HG03159 (cell line): Measurements from ENCODE around the gene KARS1.
A peak's percentile ranks its signal among the peaks of the same experiment; 100 is the strongest.
"Not testable (repeated sequence)": the region's sequence is repeated elsewhere in the genome, so short reads cannot be mapped to it uniquely, and the experiment has no call there.

Experiments used
- ATAC-seq: cut with Tn5 transposase; IDR thresholded peaks from one replicate; pipeline ENCODE4 v1.9.1; 2021; ENCODE audit warnings: mild to moderate bottlenecking, moderate library complexity; ENCODE audit not compliant: unreplicated experiment

KARS1 gene

DNA sequence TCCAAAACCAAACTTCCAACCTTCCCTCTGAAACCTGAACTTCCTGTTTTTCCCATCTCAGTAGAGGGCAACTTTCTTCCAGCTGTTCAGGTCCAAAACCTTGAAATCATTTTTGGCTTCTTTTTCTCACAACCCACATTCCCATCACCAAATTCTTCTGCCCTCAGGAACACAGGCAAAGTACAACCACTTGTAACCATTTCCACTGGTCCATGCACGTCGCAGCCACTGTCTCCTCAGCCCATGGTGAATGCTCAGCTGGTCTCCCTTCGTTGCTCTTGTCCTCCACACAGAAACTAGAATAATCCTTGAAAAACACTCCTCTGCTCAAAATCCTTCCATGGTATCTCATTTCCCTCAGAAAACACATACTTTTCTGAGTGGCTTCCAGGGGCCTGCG lies 20.7 kb downstream of the KARS1 start:
- no peak for ATAC-seq

DNA sequence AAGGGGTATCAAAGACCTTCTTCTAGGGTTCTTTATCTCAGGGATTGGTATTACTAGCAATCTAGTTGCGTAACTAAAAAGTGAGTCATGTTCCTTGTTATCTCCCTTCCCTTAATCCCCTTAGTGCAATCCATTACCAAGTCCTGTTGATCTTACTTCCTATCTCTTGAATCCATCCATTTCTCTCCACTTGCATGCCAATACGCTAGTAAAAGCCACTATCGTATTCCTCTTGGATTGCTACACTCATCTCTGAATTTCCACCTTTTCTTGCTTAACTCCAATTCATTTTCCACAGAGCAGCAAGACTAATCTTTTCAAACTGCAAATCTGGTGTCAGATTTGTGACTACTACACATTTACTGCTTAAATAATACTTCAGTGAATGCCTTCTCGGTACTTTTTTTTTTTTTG lies 22.5 kb downstream of the KARS1 start:
- no peak for ATAC-seq

DNA sequence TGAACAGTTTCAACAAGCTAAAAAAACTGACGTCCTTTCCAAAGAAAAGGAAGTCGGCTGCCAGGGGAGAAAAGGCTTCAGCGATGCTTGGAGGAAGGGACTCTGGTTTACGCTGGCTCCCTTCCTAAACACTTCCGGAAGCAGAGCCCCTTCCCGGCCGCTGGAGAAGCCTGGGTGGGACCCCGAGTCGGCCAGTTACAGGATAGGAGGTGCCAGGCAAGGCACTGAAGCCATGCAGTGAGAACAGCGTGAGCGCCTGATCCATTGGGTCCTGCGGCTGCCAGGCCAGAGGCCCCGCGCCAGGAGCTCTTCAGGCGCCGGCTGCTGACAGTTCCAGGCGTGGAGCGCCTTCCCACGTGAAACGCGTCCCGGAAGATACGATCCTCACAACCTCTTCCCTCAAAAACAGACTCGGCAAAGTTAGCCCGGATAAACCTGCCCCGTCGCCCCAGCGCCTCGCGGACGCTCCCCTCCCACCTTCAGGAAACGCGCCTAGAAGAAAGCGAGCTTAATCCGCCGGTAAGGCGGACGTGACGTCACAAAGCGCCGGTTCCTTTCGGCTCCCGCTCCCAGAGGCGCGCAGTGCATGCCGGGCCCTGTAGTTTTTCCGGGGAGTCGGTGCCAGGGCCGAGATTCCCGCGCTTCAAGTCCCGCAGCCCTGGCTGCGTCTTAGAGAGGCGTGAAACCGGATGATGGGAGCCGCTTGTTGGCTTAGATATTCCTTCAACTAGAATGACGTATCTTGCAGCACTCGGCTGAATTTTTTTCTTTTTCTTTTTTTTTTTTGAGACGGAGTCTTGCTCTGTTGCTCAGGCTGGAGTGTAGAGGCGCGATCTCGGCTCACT lies 24.5 kb downstream of the KARS1 start, which contains the start of gene ADAT1:
TSS of gene ADAT1 (minus strand) at position 521 of the 845 bp plus-strand sequence. CDS start 2,482 bp downstream, outside the sequence.
- peak; percentile 95 for ATAC-seq

GRCh38 chr16:75621170-75621477 lies 26.3 kb downstream of the KARS1 start:
- no peak for ATAC-seq

DNA sequence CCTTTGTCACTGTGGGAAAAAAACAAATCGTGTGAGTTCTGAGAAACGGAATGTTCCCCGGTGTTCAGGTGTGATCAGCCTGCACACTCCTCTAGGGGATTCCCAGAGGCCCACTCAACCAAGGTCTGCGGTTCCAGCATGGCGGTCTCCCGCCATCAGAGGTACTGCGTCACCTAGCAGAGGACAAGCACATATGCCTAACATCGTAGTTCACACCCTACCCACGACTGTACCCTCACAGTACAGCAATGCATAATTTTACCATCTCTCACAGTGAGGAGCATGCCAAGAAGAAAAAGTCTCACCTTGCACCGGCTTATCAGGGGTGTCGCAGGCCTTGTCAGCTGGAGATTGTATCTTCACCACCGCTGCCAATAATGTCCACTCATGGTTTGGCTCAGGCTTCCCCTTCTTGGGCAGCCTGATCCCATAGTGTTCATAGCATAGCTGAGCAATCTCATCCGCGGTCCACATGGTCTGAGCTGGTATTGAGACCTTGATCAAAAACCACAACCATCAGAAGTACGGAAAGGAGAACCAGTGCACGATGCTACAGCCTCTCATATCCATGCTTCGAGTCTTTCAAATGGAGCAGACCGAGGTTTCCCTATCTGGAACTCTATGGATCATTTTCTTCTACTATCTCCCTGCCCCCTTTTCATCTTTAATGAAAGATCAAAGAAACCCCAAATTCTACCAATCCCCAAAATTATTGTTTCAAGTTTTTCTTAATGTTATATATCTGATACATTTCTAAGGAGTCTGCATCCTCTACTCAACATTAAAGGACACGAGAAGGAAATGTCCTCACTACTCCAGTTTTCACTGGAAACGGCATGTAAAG lies 26.9 kb downstream of the KARS1 start:
- no peak for ATAC-seq

GRCh38 chr16:75618780-75619179 lies 28.7 kb downstream of the KARS1 start:
- ATAC-seq, result no peak

GRCh38 chr16:75617121-75617520 lies 30.3 kb downstream of the KARS1 start:
- ATAC-seq, result no peak

DNA sequence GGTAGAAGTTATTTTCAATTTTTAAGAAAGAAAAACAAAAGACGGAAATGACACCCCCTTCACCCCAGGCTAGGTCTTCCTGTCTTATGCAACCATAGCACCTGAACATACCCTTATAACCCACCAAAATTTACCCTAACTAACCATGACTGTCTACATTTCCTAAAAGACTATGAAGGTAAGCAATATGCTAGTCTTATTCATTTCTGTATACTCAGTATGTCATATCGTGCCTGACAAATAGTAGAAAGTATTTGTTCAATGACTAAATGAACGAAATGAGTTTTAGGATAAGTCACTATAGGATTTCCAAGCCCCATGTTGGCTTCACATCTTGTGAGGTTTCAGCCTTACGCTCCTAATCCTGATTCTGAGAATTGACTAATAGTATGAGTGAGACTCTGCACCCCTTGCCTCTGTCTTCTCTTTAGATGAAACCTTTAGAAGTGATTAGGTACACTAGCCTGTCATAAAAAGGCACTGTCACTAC lies 30.9 kb downstream of the KARS1 start:
- ATAC-seq, result no peak

DNA sequence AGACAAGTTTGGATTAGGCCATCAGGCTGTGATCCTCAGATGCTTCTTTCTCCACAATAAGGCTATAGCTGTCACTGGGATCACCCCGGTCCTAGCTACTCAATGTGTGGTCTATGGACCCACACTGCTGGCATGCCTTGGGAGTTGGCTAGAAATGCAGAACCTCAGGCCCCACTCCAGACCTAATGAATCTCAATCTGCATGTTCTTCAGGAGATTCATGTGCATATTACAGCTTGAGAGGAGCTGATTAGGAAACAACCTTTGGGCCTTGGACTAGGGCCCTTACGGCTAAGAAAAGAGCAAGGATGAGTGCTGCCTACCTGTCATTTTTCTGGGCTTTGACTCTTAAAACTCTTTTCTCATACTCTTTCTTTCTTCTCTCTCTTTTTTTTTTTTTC lies 31.8 kb downstream of the KARS1 start:
- ATAC-seq, result no peak

GRCh38 chr16:75614066-75614897 lies 33.2 kb downstream of the KARS1 start:
- no peak for ATAC-seq

DNA sequence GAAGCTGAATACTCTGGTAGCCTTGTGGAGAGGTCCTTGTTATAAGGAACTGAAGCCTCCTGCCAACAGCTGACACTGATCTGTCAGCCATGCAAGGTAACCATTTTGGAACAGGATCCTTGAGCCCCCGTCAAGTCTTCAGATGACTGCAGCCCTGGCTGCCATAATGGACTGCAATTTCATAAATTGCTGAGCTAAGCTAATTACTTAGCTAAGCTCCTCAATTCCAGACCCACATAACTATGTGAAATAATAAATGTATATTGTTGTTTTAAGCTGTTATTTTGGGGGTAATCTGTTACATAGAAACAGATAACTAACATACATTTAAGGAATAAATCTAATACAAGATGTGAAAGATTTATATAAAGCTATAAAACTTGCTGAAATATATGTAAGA lies 41.0 kb downstream of the KARS1 start:
- no peak for ATAC-seq

DNA sequence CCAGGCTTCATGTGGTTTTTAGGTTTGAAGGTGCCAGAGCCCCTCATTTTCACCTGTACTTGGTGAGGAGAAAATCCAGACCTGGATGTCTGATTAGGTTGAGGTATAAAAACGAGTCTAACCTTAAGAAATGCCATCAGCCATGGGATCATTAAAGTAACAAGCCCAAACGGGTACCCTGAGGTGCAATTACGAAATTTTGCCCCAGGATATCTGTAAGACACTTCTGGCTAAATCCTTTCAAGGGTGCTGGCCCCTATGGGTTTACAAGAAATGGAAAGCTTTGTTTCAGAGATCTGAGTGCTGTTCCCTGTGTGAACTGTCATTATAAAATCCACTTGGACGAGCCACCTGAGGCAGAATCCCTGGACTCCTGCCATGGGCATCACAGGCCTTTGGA lies 44.2 kb downstream of the KARS1 start:
- ATAC-seq, result no peak

DNA sequence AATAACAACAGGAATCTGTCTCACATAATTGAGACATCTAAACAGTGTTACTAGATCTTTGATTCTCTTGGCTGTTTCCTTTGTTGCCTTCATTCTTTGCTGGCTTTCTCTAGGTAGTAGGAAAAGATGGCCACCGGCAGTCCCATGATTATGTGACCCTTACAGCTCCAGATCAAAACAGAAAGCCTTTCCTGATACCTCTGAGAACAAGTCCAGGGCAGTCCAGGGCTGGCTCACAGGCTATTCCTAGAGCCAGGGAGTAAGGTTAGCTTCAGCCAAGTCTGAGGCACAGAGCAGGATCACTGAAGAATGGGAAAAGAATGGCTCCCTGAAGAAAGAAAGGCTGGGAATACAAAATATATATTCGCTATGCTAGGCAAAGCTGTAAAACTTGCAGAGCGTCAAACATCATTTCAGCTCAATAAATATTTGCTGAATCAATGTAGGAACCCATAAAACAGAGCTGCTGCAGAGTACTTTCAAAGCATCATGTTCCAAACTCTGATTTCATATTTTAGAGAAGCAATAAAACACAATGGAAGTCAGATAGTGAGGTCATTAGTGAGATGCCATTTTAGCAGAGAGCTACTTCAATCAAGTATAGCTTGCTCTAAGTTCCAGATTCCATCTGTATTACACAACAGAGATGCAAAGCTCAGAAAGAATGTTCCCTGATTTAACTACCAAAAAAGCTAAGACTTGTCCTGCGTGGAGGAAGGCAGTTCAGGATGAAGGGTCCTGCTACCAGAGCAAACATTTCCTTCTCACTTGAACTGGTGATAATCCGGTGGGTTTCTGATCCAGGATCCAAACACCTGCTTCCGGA lies 47.8 kb downstream of the KARS1 start:
- no peak for ATAC-seq

DNA sequence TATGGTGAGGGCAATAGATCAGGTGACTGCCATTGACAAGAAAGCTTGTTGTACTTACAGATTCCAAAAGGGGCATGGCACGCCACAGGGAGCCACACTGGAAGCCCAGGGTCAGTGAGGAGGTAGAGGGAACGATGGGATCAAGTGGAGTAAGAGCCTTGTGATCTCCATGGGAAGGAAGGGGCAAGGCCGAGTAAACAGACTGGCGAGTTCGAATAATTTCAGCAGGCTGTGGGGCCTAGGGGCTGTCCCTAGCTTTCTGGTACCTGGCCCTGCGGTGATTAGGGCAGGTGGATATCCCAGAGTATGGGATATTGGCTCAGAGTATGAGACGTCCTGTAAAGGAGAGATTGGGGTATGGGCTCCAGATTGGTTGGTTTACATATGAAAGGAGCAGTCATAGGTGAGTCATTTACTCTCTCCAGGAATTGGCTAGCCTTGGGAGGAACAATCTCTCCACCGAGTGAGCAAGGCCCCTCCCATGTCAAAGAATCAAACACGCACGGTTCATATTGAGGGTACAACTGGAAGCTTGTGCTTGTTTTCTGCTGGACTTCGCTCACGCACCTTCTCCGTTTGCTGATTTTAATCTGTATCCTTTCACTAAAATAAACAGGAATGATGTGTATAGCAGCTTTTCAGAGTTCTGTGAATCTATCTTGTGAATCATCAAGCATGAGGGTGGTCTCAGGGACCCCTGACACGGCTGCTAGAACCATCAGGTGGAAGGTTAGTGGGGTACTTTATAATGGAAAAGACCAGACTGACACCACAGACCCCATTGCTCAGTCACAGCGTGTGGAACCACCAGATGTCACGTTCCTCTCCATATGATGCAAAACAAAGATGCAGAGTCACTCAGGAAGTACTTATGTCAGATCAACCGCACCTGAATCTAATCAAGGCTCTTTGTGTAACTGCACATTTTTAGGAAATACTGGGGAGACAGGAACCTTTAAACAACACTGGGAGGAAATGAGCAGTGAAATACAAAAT lies 53.3 kb downstream of the KARS1 start:
- no peak for ATAC-seq

DNA sequence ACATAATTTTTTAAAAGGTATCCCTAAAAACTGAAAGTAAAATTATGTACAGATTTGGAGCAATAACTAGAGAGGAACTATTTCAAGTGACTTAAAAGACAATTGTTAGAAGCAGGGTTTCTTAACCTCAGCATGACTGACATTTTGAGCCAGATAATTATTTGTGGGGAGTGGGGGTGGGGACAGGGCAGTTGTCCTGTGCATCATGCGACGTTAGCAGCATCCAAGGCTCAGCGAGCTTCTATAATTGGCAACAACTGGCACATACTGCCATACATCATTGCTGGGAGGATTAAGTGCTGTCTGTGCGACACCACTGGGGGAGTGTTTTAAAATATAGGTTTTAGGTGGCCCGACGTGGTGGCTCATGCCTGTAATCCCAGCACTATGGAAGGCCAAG lies 54.2 kb downstream of the KARS1 start:
- no peak for ATAC-seq

DNA sequence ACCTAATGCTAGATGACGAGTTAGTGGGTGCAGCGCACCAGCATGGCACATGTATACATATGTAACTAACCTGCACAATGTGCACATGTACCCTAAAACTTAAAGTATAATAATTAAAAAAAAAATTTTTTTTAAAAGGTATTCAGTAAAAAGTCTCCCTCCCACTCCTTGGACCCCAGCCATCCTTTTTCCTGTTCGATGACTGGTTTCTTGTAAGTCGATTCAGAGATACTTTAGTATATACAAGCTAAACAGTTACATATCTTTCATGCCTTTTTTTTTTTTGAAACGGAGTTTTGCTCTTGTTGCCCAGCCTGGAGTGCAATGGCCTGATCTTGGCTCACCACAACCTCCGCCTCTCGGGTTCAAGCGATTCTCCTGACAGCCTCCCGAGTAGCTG lies 55.5 kb downstream of the KARS1 start:
- not testable (repeated sequence) for ATAC-seq

GRCh38 chr16:75590920-75591843 lies 56.3 kb downstream of the KARS1 start:
- ATAC-seq, result no peak

DNA sequence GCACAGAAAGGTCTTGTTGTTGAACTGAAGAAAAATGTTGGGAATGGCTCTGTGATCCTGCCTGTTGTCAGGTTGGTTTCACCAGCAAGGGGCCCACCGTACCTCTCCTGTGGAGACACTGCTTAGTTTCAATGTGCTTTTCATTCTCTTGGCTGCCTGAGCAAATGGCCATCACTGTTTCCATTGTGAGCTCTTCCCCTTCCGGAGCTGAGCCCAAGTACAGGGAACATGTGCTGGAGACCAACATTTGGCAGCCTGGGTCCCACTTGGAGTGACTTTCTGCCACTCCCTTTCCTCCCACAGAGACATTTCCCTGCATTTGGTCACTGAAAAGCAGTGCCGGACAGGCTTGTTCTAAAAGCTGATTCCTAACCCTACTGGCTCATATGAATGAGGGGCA lies 58.2 kb downstream of the KARS1 start:
- ATAC-seq, result no peak
